Endothelial cell of umbilical vein (primary cell): ENCODE results near the gene TMEM167A.

Experiments
- EZH2 ChIP-seq: IDR thresholded peaks from 2 replicates; pipeline ENCODE4 v1.6.1; 2012; ENCODE audit warnings: borderline replicate concordance, low read depth, mild to moderate bottlenecking, moderate library complexity, low read length, inconsistent platforms; ENCODE audit not compliant: severe bottlenecking
- POLR2A ChIP-seq: IDR thresholded peaks from 2 replicates; pipeline ENCODE4 v1.6.1; 2012; ENCODE audit warnings: low read depth, mild to moderate bottlenecking, control low read depth, low read length
- POLR2AphosphoS5 ChIP-seq: IDR thresholded peaks from 2 replicates; pipeline ENCODE4 v1.6.1; 2012; ENCODE audit warnings: low read depth, mild to moderate bottlenecking, control low read depth, low read length, moderate library complexity; ENCODE audit not compliant: insufficient read depth
- TF ChIP-seq, protein P1 (sequence below), 2 donors: IDR thresholded peaks; 1 replicate in 1 of 2; 2 replicates in 1 of 2; pipeline ENCODE4 v1.5.1; 2011; ENCODE audit warnings: low read length in 2 of 2, mild to moderate bottlenecking in 2 of 2, moderate library complexity in 2 of 2, control low read depth in 1 of 2, inconsistent platforms in 1 of 2, low read depth in 1 of 2; ENCODE audit not compliant: insufficient read depth in 1 of 2; ENCODE audit errors: extremely low read depth in 1 of 2

DNA sequence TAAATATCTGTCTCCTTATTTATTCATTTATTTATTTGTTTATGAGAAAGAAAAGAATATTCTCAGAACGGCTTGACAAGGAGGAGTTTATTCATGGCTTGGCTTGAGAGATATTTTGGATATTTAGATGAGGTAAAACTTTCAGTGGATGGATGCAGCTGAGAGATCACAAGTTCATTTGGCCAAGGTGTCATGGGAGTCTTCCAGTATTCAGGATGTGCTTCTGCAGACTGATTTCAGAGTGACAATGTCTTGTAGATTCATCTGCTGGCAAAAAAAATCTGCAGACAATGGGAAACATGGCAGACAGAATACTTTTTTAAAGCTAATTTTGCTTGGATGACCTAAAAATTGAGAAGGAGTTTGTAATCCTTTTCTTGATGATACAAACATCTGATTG, 38.6 kb upstream of the TMEM167A start:
- TF ChIP-seq EZH2 = no peak
- TF ChIP-seq, protein P1, sequence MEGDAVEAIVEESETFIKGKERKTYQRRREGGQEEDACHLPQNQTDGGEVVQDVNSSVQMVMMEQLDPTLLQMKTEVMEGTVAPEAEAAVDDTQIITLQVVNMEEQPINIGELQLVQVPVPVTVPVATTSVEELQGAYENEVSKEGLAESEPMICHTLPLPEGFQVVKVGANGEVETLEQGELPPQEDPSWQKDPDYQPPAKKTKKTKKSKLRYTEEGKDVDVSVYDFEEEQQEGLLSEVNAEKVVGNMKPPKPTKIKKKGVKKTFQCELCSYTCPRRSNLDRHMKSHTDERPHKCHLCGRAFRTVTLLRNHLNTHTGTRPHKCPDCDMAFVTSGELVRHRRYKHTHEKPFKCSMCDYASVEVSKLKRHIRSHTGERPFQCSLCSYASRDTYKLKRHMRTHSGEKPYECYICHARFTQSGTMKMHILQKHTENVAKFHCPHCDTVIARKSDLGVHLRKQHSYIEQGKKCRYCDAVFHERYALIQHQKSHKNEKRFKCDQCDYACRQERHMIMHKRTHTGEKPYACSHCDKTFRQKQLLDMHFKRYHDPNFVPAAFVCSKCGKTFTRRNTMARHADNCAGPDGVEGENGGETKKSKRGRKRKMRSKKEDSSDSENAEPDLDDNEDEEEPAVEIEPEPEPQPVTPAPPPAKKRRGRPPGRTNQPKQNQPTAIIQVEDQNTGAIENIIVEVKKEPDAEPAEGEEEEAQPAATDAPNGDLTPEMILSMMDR (IDR thresholded peaks at IDR 0.05; ENCODE audit: extremely low read depth in 1 of 2, insufficient read depth in 1 of 2, low read depth in 1 of 2, low read length in 2 of 2) = no peak
- TF ChIP-seq POLR2A = no peak
- TF ChIP-seq POLR2AphosphoS5 = no peak
